Suppressor macrophage (primary cell): ENCODE results near the gene OR10H4.
A peak's percentile ranks its signal among the peaks of the same experiment; 100 is the strongest.
"Not testable (repeated sequence)": the region's sequence is repeated elsewhere in the genome, so short reads cannot be mapped to it uniquely, and the experiment has no call there.

Experiments used
- DNase-seq, 4 experiments: peaks; one replicate each; pipeline ENCODE4 v3.0.0-alpha.2; 2020 to 2022
- total RNA-seq, 17 experiments: gene quantifications; one replicate each; lab custom pipeline; 2026; ENCODE audit warnings: mixed read lengths in 6 of 17, inconsistent platforms in 3 of 17; lab: John Stamatoyannopoulos, UW

Gene OR10H4, protein sequence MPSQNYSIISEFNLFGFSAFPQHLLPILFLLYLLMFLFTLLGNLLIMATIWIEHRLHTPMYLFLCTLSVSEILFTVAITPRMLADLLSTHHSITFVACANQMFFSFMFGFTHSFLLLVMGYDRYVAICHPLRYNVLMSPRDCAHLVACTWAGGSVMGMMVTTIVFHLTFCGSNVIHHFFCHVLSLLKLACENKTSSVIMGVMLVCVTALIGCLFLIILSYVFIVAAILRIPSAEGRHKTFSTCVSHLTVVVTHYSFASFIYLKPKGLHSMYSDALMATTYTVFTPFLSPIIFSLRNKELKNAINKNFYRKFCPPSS
- total RNA-seq = 0 to 0.77 (median 0) reads per million in 17 experiments

DNA sequence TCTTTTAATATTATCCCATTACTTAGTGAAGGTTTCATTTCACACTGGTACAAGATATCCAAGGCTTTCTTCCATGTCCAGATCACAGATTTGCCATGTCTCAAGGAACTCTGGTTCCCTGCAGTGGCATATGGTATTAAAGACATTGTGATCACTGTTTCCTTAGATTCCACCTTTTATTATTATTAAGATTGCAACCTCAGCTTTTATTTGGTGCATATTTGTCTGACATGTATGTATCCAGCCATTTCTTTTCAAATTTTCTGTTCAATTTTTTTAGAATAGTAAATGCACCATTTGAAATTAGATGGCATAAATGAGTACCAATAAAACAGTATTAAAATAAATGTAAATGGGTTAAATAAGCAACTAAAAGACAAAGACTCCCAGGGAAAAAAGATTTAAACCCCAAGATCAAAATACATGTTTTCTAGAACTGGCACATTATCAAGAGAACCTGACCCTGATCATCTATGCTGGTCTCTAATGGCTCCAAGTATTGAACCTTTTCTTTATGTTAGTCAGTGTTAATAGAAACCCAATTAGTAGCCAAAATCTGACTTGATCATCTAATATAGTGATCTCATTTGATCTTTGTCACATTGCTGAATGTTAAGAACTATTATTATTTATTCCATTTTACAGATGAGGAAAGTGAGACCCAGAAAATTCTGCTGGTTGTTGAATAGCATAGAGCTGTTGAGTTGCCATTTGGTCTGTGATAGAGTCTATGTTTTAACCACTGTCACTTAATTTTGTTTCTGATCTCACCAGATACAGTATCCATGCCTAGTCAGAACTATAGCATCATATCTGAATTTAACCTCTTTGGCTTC, at the start of gene OR10H4:
TSS of gene OR10H4 (plus strand) at position 786 of the 836 bp plus-strand sequence. CDS start at position 786, 0 bp downstream.
- DNase-seq = no peak

DNA sequence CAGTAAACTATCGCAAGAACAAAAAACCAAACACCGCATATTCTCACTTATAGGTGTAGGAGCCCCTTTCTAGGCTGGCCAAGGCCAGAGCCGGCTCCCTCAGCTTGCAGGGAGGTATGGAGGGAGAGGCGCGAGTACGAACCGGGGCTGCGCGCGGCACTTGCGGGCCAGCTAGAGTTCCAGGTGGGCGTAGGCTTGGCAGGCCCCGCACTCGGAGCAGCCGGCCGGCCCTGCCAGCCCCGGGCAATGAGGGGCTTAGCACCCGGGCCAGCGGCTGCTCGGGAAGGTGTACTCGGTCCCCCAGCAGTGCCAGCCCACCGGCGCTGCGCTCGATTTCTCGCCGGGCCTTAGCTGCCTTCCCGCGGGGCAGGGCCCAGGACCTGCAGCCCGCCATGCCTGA, 49.2 kb upstream of the OR10H4 start:
- not testable (repeated sequence) for DNase-seq

DNA sequence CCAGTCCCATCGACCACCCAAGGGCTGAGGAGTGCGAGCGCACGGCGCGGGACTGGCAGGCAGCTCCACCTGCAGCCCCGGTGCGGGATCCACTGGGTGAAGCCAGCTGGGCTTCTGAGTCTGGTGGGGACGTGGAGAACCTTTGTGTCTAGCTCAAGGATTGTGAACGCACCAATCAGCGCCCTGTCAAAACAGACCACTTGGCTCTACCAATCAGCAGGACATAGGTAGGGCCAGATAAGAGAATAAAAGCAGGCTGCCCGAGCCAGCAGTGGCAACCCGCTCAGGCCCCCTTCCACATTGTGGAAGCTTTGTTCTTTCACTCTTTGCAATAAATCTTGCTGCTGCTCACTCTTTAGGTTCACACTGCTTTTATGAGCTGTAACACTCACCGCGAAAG, 48.8 kb upstream of the OR10H4 start:
- not testable (repeated sequence) for DNase-seq

DNA sequence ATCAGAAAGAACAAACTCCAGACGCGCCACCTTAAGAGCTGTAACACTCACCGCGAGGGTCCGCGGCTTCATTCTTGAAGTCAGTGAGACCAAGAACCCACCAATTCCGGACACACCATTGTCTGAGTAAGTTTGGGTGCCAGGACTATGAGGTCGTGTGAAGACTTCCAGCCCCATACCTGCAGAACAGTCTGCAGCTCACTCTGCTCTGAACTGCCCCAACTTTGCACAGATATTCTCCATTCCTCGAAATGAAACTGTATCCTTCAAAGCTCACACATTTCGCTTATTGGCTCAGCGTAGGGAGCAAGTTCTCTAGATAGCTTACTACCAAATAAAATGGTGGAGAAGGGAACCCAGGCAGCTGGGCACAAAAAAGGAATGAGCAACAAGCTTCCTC, 48.3 kb upstream of the OR10H4 start:
- no peak for DNase-seq

DNA sequence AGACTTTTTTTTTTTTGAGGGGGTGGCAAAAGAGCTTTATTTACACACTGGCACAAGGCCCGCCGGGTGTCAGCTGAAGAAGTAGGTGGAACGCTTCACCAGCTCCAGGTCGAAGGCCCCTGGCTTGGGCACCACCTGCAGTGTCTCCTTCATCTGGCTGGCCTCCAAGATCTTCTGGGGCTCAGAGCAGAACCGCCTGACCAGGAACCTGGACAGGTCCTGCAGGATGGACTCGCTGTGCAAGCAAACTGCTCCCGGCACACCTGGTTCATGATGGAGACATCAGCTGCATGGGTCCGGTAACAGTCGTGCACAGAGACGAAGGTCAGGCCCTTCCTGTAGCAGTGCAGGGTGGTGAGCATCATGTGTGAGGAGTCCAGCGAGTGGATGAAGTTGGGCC, 46.6 kb upstream of the OR10H4 start:
- no peak for DNase-seq

DNA sequence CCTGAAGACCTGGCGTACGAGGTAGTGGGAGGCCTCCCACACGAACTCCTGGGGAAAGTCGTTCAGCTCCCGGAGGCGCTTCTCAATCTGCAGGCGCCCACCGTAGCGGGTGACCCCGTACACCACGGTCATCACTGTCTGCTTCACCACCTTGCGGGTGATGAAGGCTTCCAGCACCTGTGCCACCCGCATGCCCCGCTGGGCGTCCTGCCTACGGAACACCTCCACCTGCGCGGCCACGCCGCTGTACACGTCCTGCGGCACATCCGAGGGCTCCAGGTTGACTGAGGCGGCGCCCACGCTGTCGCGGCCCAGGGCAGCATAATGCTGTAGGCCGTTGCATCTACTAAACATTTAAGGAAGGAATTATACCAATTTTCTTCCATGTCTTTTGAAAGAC, 45.9 kb upstream of the OR10H4 start:
- DNase-seq = not testable (repeated sequence)

DNA sequence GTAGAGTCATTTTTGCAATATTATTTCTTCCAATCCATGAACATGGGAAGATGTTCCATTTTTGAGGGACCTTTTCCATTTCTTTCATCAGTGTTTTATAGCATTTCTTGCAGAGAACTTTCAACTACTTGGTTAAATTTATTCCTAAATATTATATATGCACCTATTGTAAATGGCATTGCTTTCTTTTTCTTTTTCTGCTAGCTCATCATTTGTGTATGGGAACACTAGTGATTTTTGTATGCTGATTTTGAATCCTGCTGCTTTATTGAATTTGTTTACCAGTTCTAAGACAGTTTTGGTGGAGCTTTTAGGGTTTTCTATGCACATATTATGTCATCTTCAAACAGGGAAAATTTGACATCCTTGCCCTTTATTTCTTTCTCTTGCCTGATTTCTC, 43.8 kb upstream of the OR10H4 start:
- no peak for DNase-seq

DNA sequence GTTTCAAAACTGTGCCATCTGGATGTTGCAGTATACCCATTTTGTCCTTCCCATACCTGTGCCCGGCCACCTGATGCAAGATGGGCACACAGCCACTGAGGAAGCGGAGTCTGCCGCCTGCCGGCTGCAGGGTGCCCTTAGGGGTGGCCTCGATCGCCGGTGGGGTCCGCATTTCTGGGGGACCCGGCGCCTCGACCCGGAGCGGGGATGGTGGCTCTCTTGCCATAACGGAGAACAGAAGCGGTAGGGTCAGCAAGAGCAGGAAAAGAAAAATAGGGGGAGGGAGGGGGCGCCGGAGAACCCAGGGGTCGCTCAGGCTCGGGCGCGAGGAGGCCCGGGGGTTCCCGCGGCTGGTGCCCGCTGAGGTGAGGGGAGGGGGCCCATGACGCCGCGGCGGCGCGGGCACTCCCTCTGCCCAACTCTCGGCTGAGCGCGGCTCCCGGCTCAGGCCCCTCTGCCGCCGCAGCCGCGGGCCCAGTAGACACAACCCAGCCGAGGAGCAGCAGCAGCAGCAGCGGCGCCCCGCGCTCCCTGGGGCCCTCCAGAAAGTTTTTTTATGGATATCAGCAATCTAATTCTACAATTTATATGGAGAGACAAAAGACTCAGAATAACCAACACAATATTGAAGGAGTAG, 37.1 kb upstream of the OR10H4 start:
- peak in 1 of 4 experiments; percentile 13 for DNase-seq

DNA sequence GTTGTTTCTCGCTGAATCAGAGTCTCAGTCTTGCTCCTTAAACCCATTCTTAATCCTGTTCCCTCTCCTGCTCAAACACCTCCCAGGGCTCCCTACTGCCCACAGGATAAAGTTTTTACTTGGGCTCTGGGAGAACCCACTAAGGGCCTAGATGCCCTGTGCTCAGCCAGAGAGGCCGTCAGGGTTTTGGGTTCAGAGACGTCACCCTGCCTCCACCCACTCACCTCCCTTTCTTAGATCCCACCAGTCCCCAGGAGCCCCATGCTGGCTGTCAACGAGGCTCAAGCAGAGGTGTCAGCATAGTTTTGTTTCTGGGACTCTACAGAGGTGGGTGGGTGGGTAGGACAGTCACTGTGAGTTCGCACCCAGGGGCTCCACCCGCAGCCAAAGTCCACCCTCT, 35.4 kb upstream of the OR10H4 start:
- DNase-seq = no peak

DNA sequence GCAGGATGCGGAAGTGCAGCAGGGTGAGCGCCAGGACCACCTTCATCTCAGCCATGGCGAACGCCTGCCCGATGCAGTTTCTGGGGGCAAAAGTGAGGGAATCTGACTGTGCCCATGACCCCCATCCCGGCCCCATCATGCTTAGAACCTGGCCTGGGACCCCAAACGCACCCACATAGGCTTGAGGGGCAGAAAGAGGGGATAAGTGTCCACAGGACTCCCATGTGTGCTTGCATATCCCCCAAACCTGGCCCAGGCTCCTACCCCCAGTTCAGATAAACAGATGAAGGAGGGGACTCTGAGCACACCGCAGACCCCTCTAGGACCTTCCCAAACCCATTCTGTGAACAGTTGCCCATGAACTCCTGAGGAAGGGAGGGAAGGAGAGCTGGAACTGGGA, 35.0 kb upstream of the OR10H4 start:
- DNase-seq = no peak

DNA sequence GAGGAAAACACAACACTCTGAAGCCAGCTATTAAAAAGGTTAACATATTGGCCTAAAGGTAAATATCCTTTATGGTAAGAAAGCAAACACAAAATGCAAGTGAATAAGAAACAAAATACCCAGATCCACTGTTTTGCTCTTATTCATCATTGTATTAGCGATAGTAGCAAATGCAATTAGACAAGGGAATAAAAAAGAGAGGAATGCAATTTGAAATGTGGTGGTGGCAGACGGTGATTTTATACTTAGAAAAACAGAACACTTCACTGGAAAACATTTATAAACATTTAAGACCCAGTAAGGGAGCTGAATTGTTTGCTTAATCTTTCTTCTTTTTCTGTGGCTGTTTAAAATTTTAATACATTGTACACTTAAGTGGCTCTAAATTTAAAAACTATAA, 33.7 kb upstream of the OR10H4 start:
- no peak for DNase-seq

DNA sequence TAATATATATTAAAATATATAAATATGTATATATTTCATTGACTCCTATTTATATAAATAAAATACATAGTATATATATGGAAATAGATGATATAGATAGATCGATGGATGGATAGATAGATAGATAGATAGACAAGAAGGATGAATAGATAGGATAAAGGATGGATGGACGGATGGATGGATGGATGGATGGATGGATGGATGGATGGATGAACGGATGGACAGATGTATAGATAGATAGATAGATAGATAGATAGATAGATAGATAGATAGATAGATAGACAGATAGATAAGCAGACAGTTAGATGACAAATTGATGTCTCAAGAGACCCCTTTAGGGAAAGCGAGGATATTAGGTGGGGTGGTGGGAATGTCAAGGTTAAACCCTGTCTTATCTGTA, 29.6 kb upstream of the OR10H4 start:
- no peak for DNase-seq

DNA sequence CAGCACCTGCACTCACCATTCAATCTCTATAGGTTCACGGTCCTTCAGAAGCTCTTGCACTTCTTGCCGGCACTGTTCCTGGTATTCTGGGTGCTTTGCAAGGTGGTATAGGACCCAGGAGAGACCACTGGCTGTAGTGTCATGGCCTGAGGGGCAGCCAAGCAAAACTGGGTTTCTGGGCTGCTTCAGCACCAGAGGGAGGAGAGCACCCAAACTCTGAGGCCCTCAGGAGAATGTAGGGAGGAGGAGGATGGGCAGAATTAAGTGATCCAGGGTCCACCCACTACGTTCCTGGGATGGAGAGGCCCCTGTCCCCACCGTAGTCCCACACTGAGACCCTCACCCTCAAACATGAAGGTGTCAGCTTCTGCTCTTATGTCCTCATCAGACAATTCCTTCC, 26.8 kb upstream of the OR10H4 start:
- DNase-seq = no peak

DNA sequence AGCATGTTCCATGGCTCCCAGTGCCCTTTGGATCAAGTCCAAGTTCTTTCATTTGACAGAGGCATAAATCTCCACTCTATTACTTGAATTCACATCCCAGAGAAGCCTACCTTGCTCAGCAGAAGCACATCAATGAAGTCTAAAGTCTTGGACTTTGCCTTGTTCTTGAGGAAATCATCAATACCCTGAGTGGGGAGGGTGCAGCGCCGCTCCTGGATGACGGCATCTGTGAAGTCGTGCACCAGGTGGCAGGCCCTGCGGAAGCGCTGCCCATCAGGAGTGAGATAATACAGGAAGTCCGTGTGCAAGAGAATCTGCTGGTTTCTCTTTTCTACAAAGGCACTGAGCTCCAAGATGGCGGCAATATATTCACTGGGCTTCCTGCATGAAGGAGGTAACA, 25.1 kb upstream of the OR10H4 start:
- no peak for DNase-seq

DNA sequence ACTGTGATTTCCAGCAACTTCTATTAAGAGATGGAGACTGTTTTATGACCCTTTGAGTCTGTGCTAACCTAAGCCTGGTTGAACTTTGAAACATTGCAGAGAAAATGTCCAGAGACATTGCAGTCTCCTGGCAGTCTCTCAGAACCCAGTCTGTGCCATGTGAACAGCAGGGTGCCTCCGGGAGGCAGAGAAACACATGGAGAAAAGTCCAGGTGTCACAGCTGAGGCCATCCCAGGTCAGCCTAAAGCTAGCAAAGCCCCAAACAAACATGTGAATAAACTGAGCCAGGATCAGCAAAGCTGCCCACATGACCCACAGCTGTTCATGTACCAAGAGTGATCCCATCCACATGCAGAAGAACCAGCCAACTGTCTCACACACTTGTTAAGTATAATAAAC, 22.3 kb upstream of the OR10H4 start:
- no peak for DNase-seq

DNA sequence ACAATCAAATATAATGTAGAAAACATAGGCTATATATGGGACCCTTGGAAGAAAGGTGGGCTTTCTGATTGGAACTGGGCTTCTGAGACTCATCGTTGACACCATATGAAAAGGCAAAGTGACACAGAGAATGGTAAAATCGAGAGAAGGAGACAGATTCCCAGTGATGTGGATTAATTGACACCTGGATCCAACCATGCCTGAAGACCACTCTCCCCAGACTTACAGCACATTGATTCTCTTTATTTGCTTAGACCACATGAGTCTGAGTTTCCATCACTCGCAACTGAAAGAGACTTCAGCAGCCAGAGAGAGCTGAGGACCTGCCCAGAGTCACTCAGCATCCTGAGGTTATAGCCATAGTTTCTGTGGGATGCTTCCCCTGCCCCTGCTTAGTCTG, 20.5 kb upstream of the OR10H4 start:
- no peak for DNase-seq

DNA sequence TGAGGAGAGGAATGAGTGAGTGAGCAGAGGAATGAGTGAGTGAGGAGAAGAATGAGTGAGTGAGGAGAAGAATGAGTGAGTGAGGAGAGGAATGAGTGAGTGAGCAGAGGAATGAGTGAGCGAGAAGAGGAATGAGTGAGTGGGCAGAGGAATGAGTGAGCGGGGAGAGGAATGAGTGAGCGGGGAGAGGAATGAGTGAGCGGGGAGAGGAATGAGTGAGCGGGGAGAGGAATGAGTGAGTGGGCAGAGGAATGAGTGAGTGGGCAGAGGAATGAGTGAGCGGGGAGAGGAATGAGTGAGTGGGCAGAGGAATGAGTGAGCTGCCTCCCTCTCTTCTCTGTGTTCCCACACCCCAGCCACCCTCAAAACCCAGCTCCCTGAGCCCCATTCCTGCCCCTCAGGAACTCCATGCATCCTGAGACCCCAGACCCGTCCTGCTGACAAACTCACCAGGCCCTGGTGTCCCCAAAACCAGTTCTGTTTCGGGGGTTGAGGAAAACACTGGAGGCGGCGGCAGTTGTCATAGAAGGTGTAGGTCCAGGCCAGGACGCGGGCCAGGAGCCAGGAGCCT, 15.0 kb upstream of the OR10H4 start:
- not testable (repeated sequence) for DNase-seq

DNA sequence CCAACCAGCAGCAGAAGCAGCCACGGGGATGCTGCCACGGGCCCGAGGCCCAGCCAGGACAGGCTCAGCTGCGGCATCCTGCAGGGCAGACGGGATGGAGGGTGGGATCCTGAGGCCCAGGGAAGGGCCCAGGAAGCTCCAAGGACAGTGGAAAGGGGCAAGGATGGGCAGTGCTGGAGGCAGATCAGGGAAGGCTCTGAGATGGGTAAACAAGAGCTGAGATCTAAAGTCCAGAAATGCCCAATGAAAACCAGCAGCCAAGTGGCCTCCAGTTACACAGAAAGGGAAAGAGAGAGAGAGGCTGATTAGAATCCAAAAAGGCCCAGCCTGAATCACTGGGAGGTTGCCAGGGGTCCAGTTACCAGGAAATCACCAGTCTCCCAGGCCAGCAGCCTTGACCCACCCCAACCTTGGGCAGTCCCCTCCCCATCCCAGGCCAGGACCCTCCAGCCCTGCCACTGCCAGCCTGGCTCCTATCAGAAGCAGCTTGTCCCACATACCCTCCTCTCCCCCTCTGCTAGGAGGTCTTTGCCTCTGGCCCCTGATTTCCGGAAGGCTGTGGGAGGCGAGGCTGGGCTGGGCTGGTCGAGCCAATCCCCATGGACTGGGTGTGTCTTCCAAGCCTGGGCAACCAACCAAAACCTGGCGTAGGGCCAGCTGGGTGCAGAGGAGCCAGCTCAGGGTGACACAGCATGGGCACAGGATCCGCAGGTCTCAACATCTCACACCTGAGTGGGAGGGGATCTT, 14.3 kb upstream of the OR10H4 start, which contains the start of gene CYP4F11:
TSS of gene CYP4F11 (minus strand) at position 198 of the 747 bp plus-strand sequence. CDS start at position 77, 121 bp downstream.
- DNase-seq = peak in 2 of 4 experiments; percentile 16 to 18

DNA sequence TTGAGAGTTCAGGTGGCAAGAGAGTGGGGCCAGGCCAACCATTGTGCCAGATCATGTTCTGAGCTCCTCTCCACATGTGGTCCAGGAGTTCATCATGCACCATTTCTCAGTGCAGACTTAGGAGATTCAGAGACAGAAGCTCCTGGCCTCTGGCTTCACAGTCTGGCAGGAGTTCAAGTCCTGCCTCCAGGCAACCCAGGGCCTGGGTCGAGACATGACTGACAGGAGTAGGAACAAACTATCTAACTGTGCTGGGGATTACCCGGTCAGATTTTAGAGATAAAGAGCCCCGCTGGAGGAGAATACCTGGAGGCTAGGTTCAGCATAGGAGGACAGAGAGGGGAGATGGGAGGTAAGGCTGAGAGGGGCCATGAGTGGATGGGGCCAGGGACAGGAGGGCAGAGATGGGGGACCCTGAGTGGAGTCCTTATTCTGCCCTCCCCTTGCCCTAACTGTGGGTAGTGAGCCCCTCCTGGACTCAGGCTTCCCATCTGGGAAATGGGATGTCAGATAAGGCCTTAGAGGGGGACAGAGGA, 13.6 kb upstream of the OR10H4 start:
- no peak for DNase-seq

DNA sequence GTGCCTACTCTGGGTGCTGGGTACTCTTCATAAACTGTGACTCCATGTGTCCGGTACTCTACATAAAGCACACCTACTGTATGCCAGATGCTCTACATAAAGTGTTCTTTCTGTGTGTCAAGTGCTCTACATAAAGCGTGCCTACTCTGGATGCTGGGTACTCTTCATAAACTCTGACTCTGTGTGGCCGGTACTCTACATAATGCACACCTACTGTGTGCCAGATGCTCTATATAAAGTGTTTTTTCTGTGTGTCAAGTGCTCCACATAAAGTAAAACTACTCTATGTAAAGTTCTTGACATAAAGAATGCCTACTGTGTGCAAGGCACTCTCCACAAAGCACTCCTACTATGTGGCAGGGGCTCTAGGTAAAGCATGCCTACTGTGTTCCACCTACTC, 12.6 kb upstream of the OR10H4 start:
- no peak for DNase-seq

DNA sequence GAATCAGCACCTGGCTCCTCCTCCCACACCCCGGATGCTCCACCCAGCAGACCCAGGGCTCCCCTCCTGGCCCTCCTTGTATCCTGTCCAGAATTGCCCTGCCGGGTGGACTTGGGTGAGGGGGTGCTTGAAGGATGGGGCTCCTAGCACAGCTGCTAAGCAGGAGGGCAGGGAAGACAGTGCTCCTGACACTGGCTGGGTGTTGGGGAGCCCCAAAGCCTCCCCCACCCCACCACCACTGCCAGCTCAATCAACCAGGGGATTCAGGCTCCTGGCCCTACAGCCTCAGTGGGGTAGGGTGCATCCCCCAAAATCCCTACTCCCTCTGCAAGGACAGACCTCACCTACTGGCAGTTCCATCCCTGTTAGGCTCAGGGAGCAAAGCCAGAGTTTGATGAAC, 11.9 kb upstream of the OR10H4 start:
- no peak for DNase-seq

DNA sequence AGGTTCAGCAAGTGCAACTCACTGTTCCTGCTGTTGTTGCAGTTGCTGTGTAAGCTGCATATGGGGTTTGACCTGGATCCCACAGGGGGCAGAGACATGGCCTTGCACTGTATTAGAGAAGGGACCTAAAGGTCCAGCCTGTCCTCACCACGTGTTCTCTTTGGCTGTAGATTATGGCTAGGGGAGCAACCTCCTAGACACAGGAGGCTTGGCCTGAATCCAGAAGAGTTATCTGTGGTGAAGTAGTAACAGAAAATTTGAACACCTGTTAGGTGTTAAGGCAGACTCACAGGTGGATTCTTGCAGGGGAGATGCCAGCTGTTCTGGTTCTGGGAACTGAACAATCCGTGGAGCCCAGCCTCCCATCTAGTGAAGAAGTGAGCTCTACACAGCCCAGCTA, 11.0 kb upstream of the OR10H4 start:
- DNase-seq = no peak
